Astrocyte (in vitro differentiated cells and primary cell): ENCODE measurements around the gene CCL11. TPM values are rescaled to one million over a fixed set of nuclear protein-coding genes. Genes with fewer than 3 reads are reported as not detected.

Source experiments
- DNase-seq: peaks from one replicate; pipeline ENCODE4 v3.0.0-alpha.2; 2010; ENCODE audit warnings: low read depth
- FAIRE-seq: peaks from 2 replicates; lab custom pipeline; 2011; peaks lifted over from hg19 to GRCh38; lab: Jason Lieb, UNC
- H2AFZ ChIP-seq: 2 replicates; pipeline ENCODE4 v1.6.0; 2012; ENCODE audit warnings: low read depth, low read length, inconsistent platforms
- H3K27ac ChIP-seq: 2 replicates; pipeline ENCODE4 v1.5.1; 2011; ENCODE audit warnings: low read depth, low read length, inconsistent platforms
- H3K27me3 ChIP-seq: 2 replicates; pipeline ENCODE4 v1.6.0; 2011; ENCODE audit warnings: low read length, inconsistent platforms; ENCODE audit not compliant: insufficient read depth
- H3K36me3 ChIP-seq: 2 replicates; pipeline ENCODE4 v1.5.1; 2011; ENCODE audit warnings: low read length, inconsistent platforms; ENCODE audit not compliant: insufficient read depth
- H3K4me1 ChIP-seq: 2 replicates; pipeline ENCODE4 v1.5.1; 2011; ENCODE audit warnings: low read length, inconsistent platforms; ENCODE audit not compliant: insufficient read depth
- H3K4me2 ChIP-seq: 2 replicates; pipeline ENCODE4 v1.6.0; 2012; ENCODE audit warnings: low read length, inconsistent platforms
- H3K4me3 ChIP-seq: 2 replicates; pipeline ENCODE4 v1.5.1; 2011; ENCODE audit warnings: low read depth, mild to moderate bottlenecking, low read length, inconsistent platforms; ENCODE audit not compliant: insufficient read depth
- H3K79me2 ChIP-seq: 2 replicates; pipeline ENCODE4 v1.6.0; 2012; ENCODE audit warnings: mild to moderate bottlenecking, low read length, inconsistent platforms; ENCODE audit not compliant: insufficient read depth
- H3K9ac ChIP-seq: 2 replicates; pipeline ENCODE4 v1.6.0; 2012; ENCODE audit warnings: mild to moderate bottlenecking, low read length, inconsistent platforms
- H3K9me3 ChIP-seq: 2 replicates; pipeline ENCODE4 v1.5.1; 2012; ENCODE audit warnings: low read depth, mild to moderate bottlenecking, low read length, inconsistent platforms; ENCODE audit not compliant: insufficient read depth
- H4K20me1 ChIP-seq: 2 replicates; pipeline ENCODE4 v1.6.0; 2012; ENCODE audit warnings: low read length, inconsistent platforms; ENCODE audit not compliant: insufficient read depth
- H3K27ac Mint-ChIP-seq: one replicate; pipeline ENCODE4 v1.8.0; 2021; ENCODE audit warnings: mild to moderate bottlenecking, mixed read lengths; ENCODE audit not compliant: unreplicated experiment
- H3K27me3 Mint-ChIP-seq: one replicate; pipeline ENCODE4 v1.8.0; 2021; ENCODE audit warnings: low read depth, mixed read lengths; ENCODE audit not compliant: unreplicated experiment
- H3K36me3 Mint-ChIP-seq: one replicate; pipeline ENCODE4 v1.8.0; 2021; ENCODE audit warnings: low read depth, mixed read lengths; ENCODE audit not compliant: unreplicated experiment
- H3K4me1 Mint-ChIP-seq: one replicate; pipeline ENCODE4 v1.8.0; 2021; ENCODE audit warnings: low read depth, mixed read lengths; ENCODE audit not compliant: unreplicated experiment
- H3K4me3 Mint-ChIP-seq: one replicate; pipeline ENCODE4 v1.8.0; 2021; ENCODE audit warnings: mild to moderate bottlenecking, moderate library complexity, mixed read lengths; ENCODE audit not compliant: unreplicated experiment
- H3K9me3 Mint-ChIP-seq: one replicate; pipeline ENCODE4 v1.8.0; 2021; ENCODE audit warnings: mild to moderate bottlenecking, mixed read lengths; ENCODE audit not compliant: unreplicated experiment
- CTCF ChIP-seq: IDR thresholded peaks from 2 replicates; pipeline ENCODE4 v1.5.1; 2011; ENCODE audit warnings: low read depth, mild to moderate bottlenecking, inconsistent platforms, low read length, moderate library complexity; ENCODE audit not compliant: insufficient read depth
- EZH2 ChIP-seq: IDR thresholded peaks from 2 replicates; pipeline ENCODE4 v1.6.1; 2012; ENCODE audit warnings: mild to moderate bottlenecking, low read length, inconsistent platforms; ENCODE audit not compliant: insufficient read depth
- total RNA-seq: library from RNA; stranded (reverse); gene quantifications from 2 replicates; pipeline ENCODE4 v1.2.1, GENCODE V29; 2021

Gene CCL11
- total RNA-seq, 1 donor from 2014 or later = not detected

GRCh38 chr17:34300652-34301370 lies 15.3 kb downstream of the CCL11 start:
- H3K79me2 ChIP-seq = no peaks in the 10 kb centered on the region
- H3K9me3 Mint-ChIP-seq = peaks cover 4% of the 10 kb centered on the region
- no peak for TF ChIP-seq CTCF
- TF ChIP-seq EZH2 = no peak
- H3K27ac ChIP-seq = peak overlapping the region; percentile 83
- no peak overlapping the region for H3K4me3 Mint-ChIP-seq
- peak overlapping the region; percentile 51 for H3K9ac ChIP-seq
- DNase-seq (peak; percentile 92), FAIRE-seq (no peak)
- peak overlapping the region; percentile 93 for H3K27ac Mint-ChIP-seq
- H2AFZ ChIP-seq = no peak overlapping the region
- no peaks in the 10 kb centered on the region for H4K20me1 ChIP-seq
- H3K4me3 ChIP-seq = no peak overlapping the region
- H3K4me1 ChIP-seq = peaks cover 24% of the 10 kb centered on the region
- no peaks in the 10 kb centered on the region for H3K36me3 ChIP-seq
- H3K9me3 ChIP-seq = no peaks in the 10 kb centered on the region
- H3K36me3 Mint-ChIP-seq = no peaks in the 10 kb centered on the region
- peak overlapping the region; percentile 68 for H3K4me2 ChIP-seq
- no peaks in the 10 kb centered on the region for H3K27me3 Mint-ChIP-seq
- peaks cover 39% of the 10 kb centered on the region for H3K4me1 Mint-ChIP-seq
- no peaks in the 10 kb centered on the region for H3K27me3 ChIP-seq

- no peak for TF ChIP-seq EZH2
- TF ChIP-seq CTCF = no peak
- H4K20me1 ChIP-seq = no peaks in the 10 kb centered on the region
- H3K79me2 ChIP-seq = no peaks in the 10 kb centered on the region
- Mint-ChIP-seq H3K36me3 (no peaks in the 10 kb centered on the region), H3K4me3 (no peak overlapping the region), H3K4me1 (peaks cover 39% of the 10 kb centered on the region), H3K9me3 (peaks cover 4% of the 10 kb centered on the region), H3K27me3 (no peaks in the 10 kb centered on the region), H3K27ac (peak overlapping the region; percentile 28)
- H3K9ac ChIP-seq = no peak overlapping the region
- no peaks in the 10 kb centered on the region for H3K27me3 ChIP-seq
- no peak overlapping the region for H3K4me2 ChIP-seq
- H3K4me1 ChIP-seq = peaks cover 30% of the 10 kb centered on the region
- FAIRE-seq (no peak), DNase-seq (no peak)
- no peaks in the 10 kb centered on the region for H3K9me3 ChIP-seq
- H2AFZ ChIP-seq = no peak overlapping the region
- no peaks in the 10 kb centered on the region for H3K36me3 ChIP-seq
- H3K27ac ChIP-seq = no peak overlapping the region
- H3K4me3 ChIP-seq = no peak overlapping the region
Measured at GRCh38 chr17:34301986-34302385, 16.4 kb downstream of the CCL11 start.

GRCh38 chr17:34302636-34303035 lies 17.1 kb downstream of the CCL11 start:
- Mint-ChIP-seq H3K4me3 (no peak overlapping the region), H3K27me3 (peaks cover 2% of the 10 kb centered on the region), H3K9me3 (peaks cover 4% of the 10 kb centered on the region), H3K36me3 (no peaks in the 10 kb centered on the region), H3K4me1 (peaks cover 39% of the 10 kb centered on the region), H3K27ac (no peak overlapping the region)
- H3K9ac ChIP-seq = no peak overlapping the region
- no peaks in the 10 kb centered on the region for H3K9me3 ChIP-seq
- H3K27me3 ChIP-seq = no peaks in the 10 kb centered on the region
- no peak overlapping the region for H3K4me2 ChIP-seq
- H2AFZ ChIP-seq = no peak overlapping the region
- TF ChIP-seq CTCF (no peak), EZH2 (no peak)
- DNase-seq (no peak), FAIRE-seq (no peak)
- H3K79me2 ChIP-seq = no peaks in the 10 kb centered on the region
- H3K4me1 ChIP-seq = peaks cover 30% of the 10 kb centered on the region
- H4K20me1 ChIP-seq = no peaks in the 10 kb centered on the region
- no peaks in the 10 kb centered on the region for H3K36me3 ChIP-seq
- no peak overlapping the region for H3K27ac ChIP-seq
- H3K4me3 ChIP-seq = no peak overlapping the region
